NCI-H1092 treated with DMSO at 0.1 percent for 48 hours (cell line): ENCODE data around the gene ZDHHC16.
A peak's percentile ranks its signal among the peaks of the same experiment; 100 is the strongest.
"Not testable (repeated sequence)": the region's sequence is repeated elsewhere in the genome, so short reads cannot be mapped to it uniquely, and the experiment has no call there.

Source experiments
- DNase-seq: peaks from one replicate; lab custom pipeline; 2025; lab: John Stamatoyannopoulos, UW

ZDHHC16 gene

GRCh38 chr10:97434557-97434956 lies 11.4 kb upstream of the ZDHHC16 start:
- no peak for DNase-seq

- no peak for DNase-seq
Measured at GRCh38 chr10:97435211-97435610, 10.8 kb upstream of the ZDHHC16 start.

- DNase-seq: no peak
Measured at GRCh38 chr10:97442277-97442676, 3.7 kb upstream of the ZDHHC16 start.

- DNase-seq: no peak
Measured at GRCh38 chr10:97444212-97444611, 1.8 kb upstream of the ZDHHC16 start.

- no peak for DNase-seq
Measured at GRCh38 chr10:97445357-97445721, 636 bp upstream of the ZDHHC16 start.

DNA sequence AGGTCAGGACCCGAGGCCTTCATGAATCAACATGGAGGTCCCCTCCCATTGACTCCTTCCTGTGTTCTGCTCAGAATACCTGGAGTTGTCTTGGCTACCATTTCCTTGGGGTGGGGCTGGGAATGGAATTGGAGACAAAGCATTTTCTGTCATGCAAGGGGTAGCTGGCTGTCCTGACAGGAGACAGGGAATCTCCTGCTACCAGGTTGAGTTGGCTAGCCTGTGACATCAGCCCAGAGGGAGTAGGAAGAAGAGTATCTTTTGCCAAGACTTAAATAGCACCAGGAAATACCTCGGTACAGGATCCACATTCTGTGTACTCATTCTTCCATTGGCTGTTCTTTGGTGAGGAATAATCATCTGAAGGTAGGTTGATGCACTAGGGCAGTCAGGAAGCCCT lies 4.9 kb downstream of the ZDHHC16 start:
- DNase-seq: no peak

DNA sequence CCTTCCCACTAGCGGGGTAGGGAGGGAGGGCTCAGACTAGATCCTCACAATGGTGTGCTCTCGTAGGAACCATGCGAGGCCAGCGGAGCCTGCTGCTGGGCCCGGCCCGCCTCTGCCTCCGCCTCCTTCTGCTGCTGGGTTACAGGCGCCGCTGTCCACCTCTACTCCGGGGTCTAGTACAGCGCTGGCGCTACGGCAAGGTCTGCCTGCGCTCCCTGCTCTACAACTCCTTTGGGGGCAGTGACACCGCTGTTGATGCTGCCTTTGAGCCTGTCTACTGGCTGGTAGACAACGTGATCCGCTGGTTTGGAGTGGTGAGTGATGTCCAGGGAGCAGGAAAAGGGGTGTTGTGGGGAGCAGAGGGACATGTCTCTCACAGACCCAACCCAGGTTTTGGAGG lies 5.6 kb downstream of the ZDHHC16 start:
- DNase-seq: no peak

GRCh38 chr10:97452352-97452751 lies 6.4 kb downstream of the ZDHHC16 start:
- DNase-seq: no peak

DNA sequence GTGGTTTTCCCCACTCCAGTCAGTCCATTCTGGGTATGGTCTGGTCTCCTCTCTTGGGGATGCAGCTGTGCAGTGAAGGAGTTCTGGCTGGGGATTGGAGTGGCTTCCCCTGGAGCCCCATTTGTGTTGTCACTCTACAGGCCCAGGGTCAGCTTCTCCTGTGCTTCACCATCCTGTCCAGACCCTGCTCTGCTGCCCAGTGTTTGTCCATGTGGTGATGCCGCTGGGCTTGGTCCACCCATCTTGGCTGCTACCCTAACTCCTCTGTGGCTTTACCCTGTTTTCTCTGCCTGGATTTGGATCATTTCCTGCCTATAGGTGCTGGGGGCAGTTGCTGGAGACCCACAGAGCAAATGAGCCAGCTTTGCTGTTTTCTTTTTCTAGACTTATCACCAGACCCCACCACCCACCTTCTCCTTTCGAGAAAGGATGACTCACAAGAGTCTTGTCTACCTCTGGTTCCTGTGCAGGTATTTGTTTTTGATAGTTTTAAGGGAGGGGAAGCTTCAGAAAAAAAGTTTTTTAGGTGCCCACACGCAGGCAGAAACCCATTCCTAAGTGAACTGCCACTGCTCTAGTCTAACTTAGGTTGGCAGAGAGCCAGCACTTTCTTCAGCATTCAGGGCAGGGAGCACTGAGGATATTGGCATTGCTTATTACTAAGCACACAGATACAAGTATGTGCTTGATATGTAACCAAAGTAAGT lies 8.5 kb downstream of the ZDHHC16 start:
- no peak for DNase-seq

GRCh38 chr10:97456034-97456685 lies 10.2 kb downstream of the ZDHHC16 start:
- DNase-seq: no peak

GRCh38 chr10:97456686-97457065 lies 10.7 kb downstream of the ZDHHC16 start:
- no peak for DNase-seq

- no peak for DNase-seq
Measured at GRCh38 chr10:97459111-97459510, 13.1 kb downstream of the ZDHHC16 start.

DNA sequence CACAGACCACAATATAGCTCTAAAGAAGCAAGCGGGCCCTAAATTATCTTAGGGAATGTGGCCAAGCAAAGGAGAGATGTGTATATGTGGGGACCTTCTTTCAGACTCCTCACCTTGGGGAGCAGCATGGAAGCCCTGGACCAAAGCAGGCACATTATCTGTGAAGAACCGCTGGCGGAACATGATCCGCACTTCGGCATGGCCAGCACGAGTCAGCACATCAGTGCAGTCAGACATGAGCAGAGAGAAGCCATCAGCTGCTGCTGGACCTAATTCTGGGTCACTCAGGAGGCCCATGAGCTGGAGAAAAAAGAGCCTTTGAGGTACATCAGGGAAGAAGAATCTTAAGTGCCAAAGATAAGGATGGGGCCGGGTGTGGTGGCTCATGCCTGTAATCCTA lies 14.0 kb downstream of the ZDHHC16 start:
- no peak for DNase-seq

GRCh38 chr10:97462309-97462708 lies 16.3 kb downstream of the ZDHHC16 start:
- DNase-seq: no peak

DNA sequence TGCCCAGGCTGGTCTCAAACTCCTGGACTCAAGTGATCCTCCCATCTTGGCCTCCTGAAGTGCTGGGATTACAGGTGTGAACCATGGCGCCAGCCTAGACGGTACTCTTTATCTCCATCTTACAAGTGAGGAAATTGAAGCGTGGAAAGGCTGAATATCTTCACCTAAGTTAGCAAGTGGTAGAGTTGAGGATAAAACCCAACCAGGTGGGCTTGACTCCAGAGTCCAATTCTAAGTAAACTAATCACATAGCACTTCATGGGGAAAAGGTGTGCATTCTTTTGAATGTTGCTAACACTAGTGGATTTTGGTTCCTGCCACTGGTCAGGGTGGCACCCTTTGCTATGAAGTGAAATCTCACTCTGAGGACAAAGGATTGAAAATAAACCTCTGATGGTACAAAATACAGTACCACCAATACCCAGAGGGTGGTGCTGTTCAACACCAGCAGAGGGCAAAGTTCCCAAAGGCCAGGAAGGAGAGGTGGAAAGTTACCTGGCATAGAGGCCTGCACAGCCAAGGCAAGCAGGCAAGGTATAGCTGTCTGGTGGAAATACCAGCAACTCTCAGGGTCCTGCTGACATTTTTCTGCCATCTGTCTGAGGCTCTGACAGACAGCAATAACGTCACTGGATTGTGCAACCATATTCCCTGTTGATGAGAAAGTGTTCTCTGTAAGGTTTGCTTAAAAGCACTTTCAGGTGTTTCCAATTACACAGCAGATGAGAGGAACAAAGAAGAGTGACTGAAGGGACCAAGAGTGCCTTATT lies 17.6 kb downstream of the ZDHHC16 start:
- peak; percentile 32 for DNase-seq

DNA sequence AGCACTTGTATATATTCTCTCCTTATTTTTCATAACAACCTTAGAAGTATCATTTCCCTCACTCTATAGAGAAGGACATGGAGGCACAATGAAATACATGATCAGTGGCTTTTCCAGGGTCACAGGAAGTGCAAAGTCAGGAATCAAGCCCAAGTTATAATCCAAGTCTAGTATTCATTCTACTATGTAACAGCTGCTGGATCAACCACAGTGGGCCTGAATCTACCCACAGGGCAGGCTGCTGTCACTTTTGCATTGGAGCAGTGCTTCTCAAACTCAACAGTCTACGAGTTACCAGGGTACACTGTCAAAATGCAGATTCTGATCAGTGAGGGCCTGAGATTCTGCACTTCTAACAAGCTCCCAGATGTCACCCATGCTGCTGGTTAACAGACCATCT lies 18.3 kb downstream of the ZDHHC16 start:
- no peak for DNase-seq

- no peak for DNase-seq
Measured at GRCh38 chr10:97465982-97466381, 20.0 kb downstream of the ZDHHC16 start.

- DNase-seq: no peak
Measured at GRCh38 chr10:97466755-97467154, 20.8 kb downstream of the ZDHHC16 start.

- no peak for DNase-seq
Measured at GRCh38 chr10:97468162-97468561, 22.2 kb downstream of the ZDHHC16 start.

GRCh38 chr10:97468781-97469180 lies 22.8 kb downstream of the ZDHHC16 start:
- not testable (repeated sequence) for DNase-seq

DNA sequence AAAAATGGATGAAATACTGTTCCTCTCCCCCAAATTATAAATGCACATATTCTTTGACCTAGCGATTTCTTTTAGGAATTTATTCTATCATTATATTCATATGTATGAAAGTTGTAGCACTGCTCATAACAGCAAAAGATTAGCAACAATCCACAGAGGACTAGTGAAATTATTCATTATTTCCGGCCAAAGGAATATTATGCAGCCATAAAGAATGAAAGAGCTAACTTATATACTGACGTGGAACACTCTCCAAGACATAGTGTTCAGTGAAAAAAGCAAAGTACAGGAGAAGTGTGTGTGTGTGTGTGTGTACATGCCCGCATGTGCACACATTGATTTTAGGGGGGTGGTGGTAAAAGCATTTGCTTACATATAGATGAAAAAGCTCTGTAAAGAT lies 28.9 kb downstream of the ZDHHC16 start:
- no peak for DNase-seq

DNA sequence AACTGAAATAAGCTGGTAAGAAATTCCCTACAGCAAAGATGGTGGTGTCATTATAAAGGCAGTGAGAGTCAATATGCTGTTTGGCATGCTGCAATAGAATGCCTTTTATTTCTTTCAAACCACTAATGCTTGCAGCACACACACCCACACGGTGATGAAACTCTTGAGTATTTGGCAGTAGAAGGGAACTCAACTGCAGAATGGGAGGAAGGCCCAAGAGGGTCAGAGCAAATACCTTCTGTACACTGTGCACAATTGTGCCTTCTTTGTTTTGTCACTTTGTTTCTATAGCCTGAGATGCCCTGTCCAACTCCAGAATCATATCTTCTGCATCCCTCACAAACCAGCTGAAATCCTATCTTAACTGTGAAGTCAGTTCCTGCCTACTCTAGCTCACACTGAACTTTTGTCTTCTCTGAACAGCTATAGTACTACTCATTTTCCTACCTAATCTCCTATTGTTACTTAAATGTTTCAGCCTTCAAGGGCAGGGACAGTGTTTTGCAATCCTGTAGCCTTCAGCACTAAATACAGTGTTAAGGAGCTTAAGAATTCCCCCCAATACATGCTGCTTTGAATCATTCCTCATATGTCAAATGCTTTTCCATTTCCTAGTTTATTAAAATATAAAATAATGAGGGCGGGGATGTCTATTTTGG lies 30.1 kb downstream of the ZDHHC16 start:
- no peak for DNase-seq

- DNase-seq: not testable (repeated sequence)
Measured at GRCh38 chr10:97479410-97479809, 33.4 kb downstream of the ZDHHC16 start.
